GM21723 (cell line): Measurements from ENCODE around the gene CDH20.
"Not testable (repeated sequence)": the region's sequence is repeated elsewhere in the genome, so short reads cannot be mapped to it uniquely, and the experiment has no call there.

ENCODE experiments used
- ATAC-seq: cut with Tn5 transposase; IDR thresholded peaks from one replicate; pipeline ENCODE4 v1.9.1; 2021; ENCODE audit warnings: mild to moderate bottlenecking, moderate library complexity; ENCODE audit not compliant: unreplicated experiment

CDH20 gene

GRCh38 chr18:61340148-61340547 is 6.9 kb downstream of the CDH20 start:
- no peak for ATAC-seq

DNA sequence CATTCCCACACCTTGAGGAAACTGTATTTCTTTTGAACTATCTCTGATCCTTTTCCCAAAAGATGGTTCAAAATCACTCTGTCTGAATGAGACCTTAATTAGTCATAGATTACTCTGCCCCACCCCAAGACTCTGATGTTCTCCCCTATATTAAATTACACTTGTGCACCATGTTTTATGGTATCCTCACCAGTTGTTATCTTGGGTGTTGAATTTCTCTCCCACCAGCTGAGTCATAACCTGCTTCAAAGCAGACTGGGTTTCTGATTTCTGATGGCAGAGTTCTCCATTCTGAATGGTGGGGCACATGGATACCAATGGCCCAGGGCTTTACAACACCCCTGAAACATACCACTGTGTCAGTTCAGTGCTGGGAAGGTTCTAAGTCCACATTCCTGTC is 15.0 kb downstream of the CDH20 start:
- ATAC-seq, result no peak

DNA sequence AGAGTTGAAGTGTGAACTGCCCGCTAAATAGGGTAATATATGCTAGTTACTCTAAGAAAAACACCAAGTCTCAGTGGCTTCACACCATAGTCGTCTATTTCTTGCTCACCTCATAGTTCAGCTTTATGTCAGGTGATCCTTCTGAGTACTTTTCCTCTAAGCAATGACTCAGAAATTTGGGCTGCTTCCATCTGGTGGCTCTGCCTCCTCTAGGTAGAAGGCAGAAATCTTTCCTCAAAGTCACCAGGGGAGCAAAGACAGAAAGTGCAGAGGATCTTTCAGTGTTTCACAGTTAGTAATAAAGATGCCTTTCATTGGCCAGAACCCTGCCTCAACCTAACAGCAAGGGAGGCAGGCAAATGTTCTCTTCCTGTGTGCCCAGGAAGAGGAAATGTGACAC is 17.3 kb downstream of the CDH20 start:
- ATAC-seq, result no peak

DNA sequence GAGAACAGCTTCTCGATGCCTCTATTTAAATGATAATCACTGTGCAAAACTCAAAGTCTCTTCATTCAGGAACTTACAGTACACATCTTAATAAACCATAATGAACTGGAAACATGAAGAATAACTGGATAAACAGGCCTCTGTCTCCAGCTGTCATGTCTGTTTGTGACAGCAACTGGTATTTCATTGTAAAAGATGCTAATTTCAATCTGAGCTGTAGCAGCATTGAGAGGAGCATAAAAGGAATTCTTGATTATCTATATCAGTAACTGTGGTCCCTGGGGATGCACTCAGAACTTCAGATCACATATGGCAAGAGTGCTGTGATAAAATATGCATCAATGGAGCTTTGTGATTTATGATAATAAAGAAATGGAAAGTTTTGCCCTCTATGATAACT is 18.8 kb downstream of the CDH20 start:
- ATAC-seq, result no peak

- no peak for ATAC-seq
These were observed 19.4 kb downstream of the CDH20 start for GRCh38 chr18:61352611-61353010.

- peak; percentile 96 for ATAC-seq
These were observed 27.5 kb downstream of the CDH20 start for GRCh38 chr18:61360404-61361383.

DNA sequence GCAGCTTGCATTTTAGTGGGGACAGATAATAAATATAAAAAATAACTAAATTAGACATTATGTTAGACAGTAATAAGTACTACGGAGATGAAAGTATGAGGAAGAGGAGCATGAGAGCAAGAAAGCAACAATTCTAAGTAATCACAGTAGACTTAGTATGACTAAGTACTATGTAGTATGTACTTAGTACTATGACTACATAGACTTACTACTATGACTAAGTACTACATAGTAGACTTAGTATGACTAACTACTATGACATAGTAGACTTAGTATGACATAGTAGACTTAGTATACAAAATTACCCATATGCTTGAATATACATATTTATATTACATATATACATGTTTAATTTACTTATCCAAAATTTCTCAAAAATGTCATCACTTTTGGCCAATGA is 29.3 kb downstream of the CDH20 start:
- no peak for ATAC-seq

- ATAC-seq, result no peak
These were observed 31.7 kb downstream of the CDH20 start for GRCh38 chr18:61364953-61365352.

DNA sequence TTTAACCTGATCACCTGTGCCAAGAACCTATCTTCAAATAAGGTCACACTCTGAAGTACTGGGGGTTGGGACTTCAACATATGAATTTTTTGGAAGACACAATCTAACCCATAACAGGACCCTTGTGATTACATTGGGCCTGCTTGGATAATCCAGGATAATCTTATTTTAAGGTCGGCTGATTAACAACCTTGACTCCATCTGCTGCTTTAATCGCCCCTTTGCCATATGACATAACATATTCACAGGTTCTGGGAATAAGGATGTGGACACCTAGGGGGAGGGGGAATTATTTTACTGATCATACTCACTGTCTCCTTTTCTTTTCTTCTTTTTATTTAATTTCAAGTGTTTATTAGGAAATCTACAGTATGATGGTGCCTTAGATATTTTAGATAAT is 34.8 kb downstream of the CDH20 start:
- ATAC-seq, result no peak

DNA sequence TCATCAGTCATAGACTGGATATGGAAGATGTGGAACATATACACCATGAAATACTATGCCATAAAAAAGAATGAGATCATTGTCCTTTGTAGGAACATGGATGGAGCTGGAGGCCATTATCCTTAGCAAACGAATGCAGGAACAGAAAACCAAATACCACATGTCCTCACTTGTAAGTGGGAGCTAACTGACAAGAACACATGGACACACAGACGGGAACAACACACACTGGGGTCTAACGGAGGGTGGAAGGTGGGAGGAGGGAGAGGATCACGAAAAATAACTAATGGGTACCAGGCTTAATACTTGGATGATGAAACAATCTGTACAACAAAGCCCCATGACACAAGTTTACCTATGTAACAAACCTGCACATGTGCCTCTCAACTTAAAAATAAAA is 36.4 kb downstream of the CDH20 start:
- ATAC-seq, result not testable (repeated sequence)

- no peak for ATAC-seq
These were observed 37.9 kb downstream of the CDH20 start for GRCh38 chr18:61371111-61371510.

- ATAC-seq, result no peak
These were observed 46.6 kb downstream of the CDH20 start for GRCh38 chr18:61379827-61380226.

GRCh38 chr18:61388010-61388409 is 54.8 kb downstream of the CDH20 start:
- ATAC-seq, result no peak

- ATAC-seq, result no peak
These were observed 61.8 kb downstream of the CDH20 start for GRCh38 chr18:61394983-61395382.

DNA sequence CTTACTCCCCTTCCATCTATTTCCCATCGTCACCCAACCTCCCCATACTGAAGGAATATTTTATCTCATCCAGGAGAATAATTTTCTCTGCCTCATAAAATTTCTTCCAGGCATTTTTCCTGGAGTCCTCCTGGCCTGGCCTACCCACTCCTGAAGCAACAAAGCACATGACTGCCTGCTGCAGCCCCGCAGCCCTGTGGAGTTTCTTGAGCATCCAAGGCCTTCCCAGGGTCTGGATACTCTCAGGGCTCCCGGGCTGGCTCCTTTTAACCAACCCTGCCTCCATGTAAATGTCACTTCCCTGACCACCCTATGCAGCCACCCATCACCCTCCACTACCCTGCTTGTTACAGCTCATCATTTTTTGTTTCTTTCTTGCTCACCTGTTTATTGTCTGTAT is 64.0 kb downstream of the CDH20 start:
- ATAC-seq, result no peak

DNA sequence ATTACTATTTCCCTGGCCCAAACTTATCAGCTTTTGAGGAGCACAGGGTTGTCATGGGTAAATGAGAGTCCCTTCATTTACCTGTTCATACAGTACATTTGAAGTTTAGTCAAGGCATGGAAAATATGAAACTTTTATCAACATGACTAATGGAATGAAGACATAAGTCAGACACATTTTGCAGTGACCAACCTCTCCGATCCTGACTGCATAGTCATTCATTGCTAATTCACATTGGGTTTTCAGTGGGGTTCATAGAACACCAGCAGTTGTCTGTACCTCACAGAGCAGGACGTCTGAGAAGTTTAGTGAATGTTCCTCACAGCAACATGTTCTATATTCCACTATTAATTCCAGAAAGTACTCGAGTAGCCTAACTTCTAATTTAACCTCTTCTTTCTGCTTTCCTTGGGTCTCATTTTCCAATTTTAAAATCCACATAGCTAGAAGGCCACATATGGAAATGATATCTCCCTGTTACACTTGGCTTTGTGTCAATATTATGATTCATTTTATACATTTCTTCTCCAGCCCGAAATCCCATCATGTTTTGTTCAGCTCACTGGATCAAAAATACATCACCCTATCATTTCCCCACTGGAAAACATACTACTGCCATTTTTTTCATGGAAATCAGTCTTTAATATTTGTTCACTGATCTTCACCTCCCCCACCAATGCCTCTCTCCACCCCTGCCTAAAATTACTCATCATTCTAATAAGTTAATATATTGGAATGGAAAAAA is 65.9 kb downstream of the CDH20 start:
- ATAC-seq, result no peak

- no peak for ATAC-seq
These were observed 66.9 kb downstream of the CDH20 start for GRCh38 chr18:61400016-61400635.

DNA sequence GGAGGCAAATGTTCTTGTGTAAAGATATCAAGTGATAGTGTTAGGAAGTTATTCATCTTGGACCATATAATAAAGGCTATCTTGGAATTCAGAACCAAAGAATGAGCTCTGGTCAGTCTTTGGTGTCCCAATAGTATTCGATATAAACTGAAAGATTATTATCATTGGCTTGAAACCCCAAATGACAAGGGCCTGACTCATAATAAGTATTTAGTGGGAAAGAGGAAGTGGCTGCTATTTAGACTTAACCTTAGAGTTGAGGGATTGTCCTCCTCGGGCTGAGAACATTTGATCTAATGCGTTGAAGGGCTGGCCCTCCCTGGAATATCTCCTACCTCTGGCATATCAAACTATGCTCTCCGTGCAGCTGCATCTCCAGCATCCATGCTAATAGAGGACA is 67.5 kb downstream of the CDH20 start:
- ATAC-seq, result no peak

- ATAC-seq, result no peak
These were observed 69.5 kb downstream of the CDH20 start for GRCh38 chr18:61402726-61403125.

GRCh38 chr18:61413396-61413795 is 80.2 kb downstream of the CDH20 start:
- no peak for ATAC-seq

GRCh38 chr18:61414086-61414485 is 80.9 kb downstream of the CDH20 start:
- no peak for ATAC-seq

GRCh38 chr18:61419763-61420162 is 86.5 kb downstream of the CDH20 start:
- no peak for ATAC-seq
